Calu3 (cell line): ENCODE data around the gene CKMT2. TPM values are rescaled to one million over a fixed set of nuclear protein-coding genes. Genes with fewer than 3 reads are reported as not detected.

Source experiments
- BruUV-seq: library from RNA; stranded (reverse); fragments of 400-500 nt; replicated peaks from 2 replicates; lab custom pipeline; 2021; lab: Mats Ljungman, UMichigan
- CTCF ChIA-PET: fragments of 300-600 bp; sonication (Branson Sonifier 250); formaldehyde crosslinking; loops from one replicate; lab custom pipeline; 2022; ENCODE audit warnings: antibody characterized with exemption; lab: Charles Lee
- DNase-seq: peaks from one replicate; pipeline ENCODE4 v3.0.0; 2022
- H3K27ac Mint-ChIP-seq: one replicate; pipeline ENCODE4 v1.8.0; 2022; ENCODE audit warnings: mixed read lengths; ENCODE audit not compliant: unreplicated experiment
- H3K27me3 Mint-ChIP-seq: one replicate; pipeline ENCODE4 v1.8.0; 2022; ENCODE audit warnings: mixed read lengths; ENCODE audit not compliant: unreplicated experiment
- H3K36me3 Mint-ChIP-seq: one replicate; pipeline ENCODE4 v1.8.0; 2022; ENCODE audit warnings: mild to moderate bottlenecking, moderate library complexity, mixed read lengths; ENCODE audit not compliant: insufficient read depth, unreplicated experiment
- H3K4me1 Mint-ChIP-seq: one replicate; pipeline ENCODE4 v1.8.0; 2022; ENCODE audit warnings: mild to moderate bottlenecking, low read depth, mixed read lengths; ENCODE audit not compliant: unreplicated experiment
- H3K4me3 Mint-ChIP-seq: one replicate; pipeline ENCODE4 v1.8.0; 2022; ENCODE audit warnings: mild to moderate bottlenecking, low read depth, moderate library complexity, mixed read lengths; ENCODE audit not compliant: unreplicated experiment
- H3K9me3 Mint-ChIP-seq: one replicate; pipeline ENCODE4 v1.8.0; 2022; ENCODE audit warnings: low read depth, mixed read lengths; ENCODE audit not compliant: unreplicated experiment
- CTCF ChIP-seq: fragments of 200-600 bp; IDR thresholded peaks from one replicate; pipeline ENCODE4 v1.8.0; 2022; ENCODE audit warnings: antibody characterized with exemption; ENCODE audit not compliant: unreplicated experiment
- intact Hi-C: fragments of 100-400 bp; cut with micrococcal nuclease; formaldehyde crosslinking; loops from one replicate; pipeline ENCODE4 v1.10.0; 2022; ENCODE audit not compliant: unreplicated experiment
- total RNA-seq: library from RNA; stranded (reverse); gene quantifications from 2 replicates; pipeline ENCODE4 v1.2.3, GENCODE V29; 2022

Gene CKMT2
- total RNA-seq, 1 experiment from 2014 or later = not detected

GRCh38 chr5:81188962-81189361, 44.2 kb upstream of the CKMT2 start:
- Mint-ChIP-seq H3K4me1 (no peaks in the 10 kb centered on the region), H3K9me3 (no peaks in the 10 kb centered on the region), H3K4me3 (no peak overlapping the region), H3K27ac (no peak overlapping the region), H3K27me3 (no peaks in the 10 kb centered on the region), H3K36me3 (no peaks in the 10 kb centered on the region)
- BruUV-seq = no TSS peak
- intact Hi-C loops = no loop called here
- no peak for DNase-seq
- no peak for TF ChIP-seq CTCF
- CTCF ChIA-PET = no interaction called here

- Mint-ChIP-seq H3K27me3 (no peaks in the 10 kb centered on the region), H3K27ac (no peak overlapping the region), H3K4me1 (peaks cover 6% of the 10 kb centered on the region), H3K36me3 (peaks cover 4% of the 10 kb centered on the region), H3K9me3 (no peaks in the 10 kb centered on the region), H3K4me3 (no peak overlapping the region)
- no TSS peak for BruUV-seq
- intact Hi-C loops = loop anchor here (10.0 kb wide), 2 partner anchors 225 to 475 kb away; partner anchors contain the start of gene RASGRF2
- no peak for TF ChIP-seq CTCF
- no peak for DNase-seq
- CTCF ChIA-PET = interaction anchor here (1.2 kb wide), 1 partner anchor 112 kb away, joined by 3 read pairs; no protein-coding TSS in a partner anchor
Measured at GRCh38 chr5:81189875-81190498, 43.1 kb upstream of the CKMT2 start.

- Mint-ChIP-seq H3K4me3 (no peak overlapping the region), H3K27me3 (no peaks in the 10 kb centered on the region), H3K36me3 (peaks cover 6% of the 10 kb centered on the region), H3K4me1 (peaks cover 9% of the 10 kb centered on the region), H3K27ac (no peak overlapping the region), H3K9me3 (no peaks in the 10 kb centered on the region)
- intact Hi-C loops = loop anchor here (10.0 kb wide), 2 partner anchors 227 to 477 kb away; partner anchors contain the start of gene RASGRF2
- CTCF ChIA-PET = no interaction called here
- no peak for TF ChIP-seq CTCF
- DNase-seq = no peak
- no TSS peak for BruUV-seq
Measured at GRCh38 chr5:81191726-81192372, 41.3 kb upstream of the CKMT2 start.

GRCh38 chr5:81192373-81192750, 40.8 kb upstream of the CKMT2 start:
- intact Hi-C loops = loop anchor here (10.0 kb wide), 2 partner anchors 228 to 478 kb away; partner anchors contain the start of gene RASGRF2
- Mint-ChIP-seq H3K9me3 (no peaks in the 10 kb centered on the region), H3K4me3 (no peak overlapping the region), H3K4me1 (peaks cover 9% of the 10 kb centered on the region), H3K36me3 (peaks cover 6% of the 10 kb centered on the region), H3K27ac (no peak overlapping the region), H3K27me3 (no peaks in the 10 kb centered on the region)
- no peak for TF ChIP-seq CTCF
- BruUV-seq = no TSS peak
- CTCF ChIA-PET = no interaction called here
- DNase-seq = no peak
